HL-60 (cell line): ENCODE results near the gene ZNF611.
"Not testable (repeated sequence)": the region's sequence is repeated elsewhere in the genome, so short reads cannot be mapped to it uniquely, and the experiment has no call there.

Source experiments
- DNase-seq, 2 experiments: peaks; one replicate each; pipeline ENCODE4 v3.0.0-alpha.2; 2010 to 2020; ENCODE audit warnings: low read depth in 1 of 2, low spot score in 1 of 2
- H3K27ac ChIP-seq: fragments of 250-450 bp; sonication (Bioruptor Pico); replicated peaks from 2 replicates; pipeline ENCODE4 v1.5.1; 2020; ENCODE audit warnings: mild to moderate bottlenecking, moderate library complexity
- H3K27me3 ChIP-seq: fragments of 250-450 bp; sonication (Bioruptor Pico); 2 replicates; pipeline ENCODE4 v1.5.1; 2021; ENCODE audit warnings: mild to moderate bottlenecking, moderate library complexity; ENCODE audit not compliant: insufficient read depth, poor library complexity, severe bottlenecking
- H3K4me3 ChIP-seq: replicated peaks from 2 replicates; pipeline ENCODE4 v1.5.1; 2011; ENCODE audit warnings: mild to moderate bottlenecking, control low read depth, low read length; ENCODE audit not compliant: insufficient read depth
- CTCF ChIP-seq: IDR thresholded peaks from one replicate; pipeline ENCODE4 v1.5.1; 2011; ENCODE audit warnings: low read length, control low read depth, inconsistent platforms; ENCODE audit not compliant: insufficient read depth
- GABPA ChIP-seq: IDR thresholded peaks from 2 replicates; pipeline ENCODE4 v1.6.1; 2012; ENCODE audit warnings: low read depth
- POLR2AphosphoS5 ChIP-seq: IDR thresholded peaks from 2 replicates; pipeline ENCODE4 v1.6.1; 2012; ENCODE audit warnings: low read depth
- REST ChIP-seq: IDR thresholded peaks from 2 replicates; pipeline ENCODE4 v1.6.1; 2012; ENCODE audit warnings: low read depth; ENCODE audit not compliant: insufficient replicate concordance
- SPI1 ChIP-seq: IDR thresholded peaks from 2 replicates; pipeline ENCODE4 v1.6.1; 2012; ENCODE audit warnings: low read depth, mild to moderate bottlenecking, borderline replicate concordance

Gene ZNF611

GRCh38 chr19:52689843-52690368 lies 44.9 kb downstream of the ZNF611 start:
- peak overlapping the region; percentile 40 for H3K4me3 ChIP-seq
- peak overlapping the region; percentile 74 for H3K27ac ChIP-seq
- TF ChIP-seq GABPA (no peak), SPI1 (no peak), REST (no peak), CTCF (no peak), POLR2AphosphoS5 (no peak)
- peak; percentile 1 to 36 for DNase-seq
- H3K27me3 ChIP-seq: no peaks in the 10 kb centered on the region

- not testable (repeated sequence) for H3K27me3 ChIP-seq, H3K4me3 ChIP-seq
- DNase-seq: peak in 1 of 2 experiments; percentile 15
- H3K27ac ChIP-seq: peak overlapping the region; percentile 74
Measured at GRCh38 chr19:52688925-52689796, 45.7 kb downstream of the ZNF611 start.

- no peak for DNase-seq
- Histone ChIP-seq H3K27me3 (no peaks in the 10 kb centered on the region), H3K27ac (no peak overlapping the region), H3K4me3 (no peak overlapping the region)
- TF ChIP-seq POLR2AphosphoS5 (no peak), CTCF (no peak), REST (no peak), SPI1 (no peak), GABPA (no peak)
Measured at GRCh38 chr19:52688335-52688734, 46.5 kb downstream of the ZNF611 start.

- TF ChIP-seq GABPA: no peak
- TF ChIP-seq SPI1: no peak
- no peak for TF ChIP-seq POLR2AphosphoS5
- no peak for TF ChIP-seq CTCF
- no peak for TF ChIP-seq REST
- no peak overlapping the region for H3K27ac ChIP-seq
- H3K4me3 ChIP-seq: no peak overlapping the region
- H3K27me3 ChIP-seq: no peaks in the 10 kb centered on the region
- DNase-seq: no peak
Measured at GRCh38 chr19:52687684-52688083, 47.2 kb downstream of the ZNF611 start.
